GM21515 (cell line): ENCODE results near the gene HAPLN3.
"Not testable (repeated sequence)": the region's sequence is repeated elsewhere in the genome, so short reads cannot be mapped to it uniquely, and the experiment has no call there.

Source experiments
- ATAC-seq: cut with Tn5 transposase; IDR thresholded peaks from one replicate; pipeline ENCODE4 v1.9.1; 2021; ENCODE audit not compliant: unreplicated experiment

The HAPLN3 gene, protein sequence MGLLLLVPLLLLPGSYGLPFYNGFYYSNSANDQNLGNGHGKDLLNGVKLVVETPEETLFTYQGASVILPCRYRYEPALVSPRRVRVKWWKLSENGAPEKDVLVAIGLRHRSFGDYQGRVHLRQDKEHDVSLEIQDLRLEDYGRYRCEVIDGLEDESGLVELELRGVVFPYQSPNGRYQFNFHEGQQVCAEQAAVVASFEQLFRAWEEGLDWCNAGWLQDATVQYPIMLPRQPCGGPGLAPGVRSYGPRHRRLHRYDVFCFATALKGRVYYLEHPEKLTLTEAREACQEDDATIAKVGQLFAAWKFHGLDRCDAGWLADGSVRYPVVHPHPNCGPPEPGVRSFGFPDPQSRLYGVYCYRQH

DNA sequence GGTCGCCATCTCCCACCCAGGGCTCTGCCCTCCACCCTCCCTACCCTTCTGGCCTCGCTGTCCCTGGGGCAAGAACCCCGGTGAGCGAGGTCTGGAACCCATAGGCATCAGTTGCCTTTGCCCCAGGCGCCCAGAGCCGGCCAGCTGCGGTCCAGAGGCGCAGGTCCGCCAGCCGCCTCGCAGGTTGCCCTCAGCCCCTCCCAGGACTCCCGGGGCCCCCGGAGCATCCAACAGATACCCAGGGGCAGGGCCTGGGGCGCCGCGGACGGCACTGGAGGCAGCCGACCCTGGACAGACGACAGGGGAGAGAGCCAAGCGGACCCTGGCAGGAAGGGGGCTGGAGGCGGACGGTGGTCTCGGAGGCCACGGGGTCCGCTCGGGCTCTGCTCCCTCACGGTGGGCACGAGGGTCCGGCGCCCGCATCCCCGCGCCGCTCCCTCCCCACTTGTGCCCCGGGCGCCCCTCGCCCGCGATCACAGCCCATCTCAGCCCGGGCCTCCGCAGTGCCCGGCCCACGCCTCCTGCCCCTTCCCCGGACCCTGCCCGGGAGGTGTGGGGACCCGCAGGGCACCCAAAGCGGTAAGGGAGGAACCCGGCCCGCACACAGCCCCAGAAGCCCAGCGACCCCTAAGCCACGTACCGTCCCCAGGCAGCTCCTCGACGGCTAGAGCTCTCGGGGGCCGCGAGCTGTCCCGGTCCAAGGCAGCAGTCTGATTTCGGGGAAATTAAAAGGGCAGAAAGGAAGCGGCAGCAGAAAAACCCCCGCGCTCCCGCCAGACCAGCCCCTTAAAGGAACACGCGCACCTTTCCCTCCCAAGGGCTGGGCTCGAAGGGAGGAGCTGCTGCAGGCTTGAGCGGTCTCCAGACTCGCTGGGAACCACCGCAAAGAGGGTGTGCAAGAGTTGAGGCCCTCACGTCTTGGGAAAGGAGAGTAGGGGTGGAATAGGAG is at the start of gene HAPLN3:
Gene HAPLN3, minus strand, starts transcription at position 726 of the 949 bp plus-strand sequence. CDS start 8,246 bp downstream, outside the sequence.
- ATAC-seq: peak; percentile 47

DNA sequence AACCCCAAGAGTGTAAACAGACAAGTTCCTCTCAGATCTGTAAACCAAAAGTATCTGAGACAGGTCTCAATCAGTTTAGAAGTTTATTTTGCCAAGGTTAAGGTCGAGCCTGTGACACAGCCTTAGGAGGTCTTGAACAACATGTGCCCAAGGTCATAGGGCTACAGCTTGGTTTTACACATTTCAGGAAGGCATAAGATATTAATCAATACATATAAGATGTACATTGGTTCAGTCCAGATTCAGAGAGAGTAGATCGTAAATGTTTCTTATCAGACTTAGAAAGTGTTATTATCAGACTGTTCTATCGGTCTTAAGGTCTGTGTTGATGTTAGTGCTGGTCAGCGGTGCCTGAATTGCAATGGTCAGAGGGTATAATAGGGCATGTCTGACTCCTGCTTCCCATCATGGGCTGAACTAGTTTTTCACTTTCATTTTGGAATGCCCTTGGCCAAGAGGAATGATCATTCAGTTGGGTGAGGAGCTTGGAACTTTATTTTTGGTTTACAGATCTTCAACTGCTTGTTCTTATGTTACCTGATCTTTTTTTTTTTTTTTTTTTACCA is 44.8 kb upstream of the HAPLN3 start:
- ATAC-seq: no peak

DNA sequence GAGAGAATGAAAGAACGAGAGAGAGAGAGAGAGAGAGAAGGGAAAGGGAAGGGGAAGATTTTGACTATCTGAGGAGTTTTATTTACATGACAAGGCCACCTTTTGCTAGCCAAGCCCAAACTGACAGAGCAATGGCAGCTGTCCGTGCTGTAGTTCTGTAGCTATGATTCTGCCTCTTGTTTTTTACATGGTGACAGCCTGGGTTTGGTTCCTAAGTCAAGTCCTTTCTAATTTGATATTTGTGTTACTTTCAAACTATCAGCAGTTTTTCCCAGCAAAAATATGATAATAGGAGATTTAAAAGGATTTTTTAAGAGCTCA is 44.1 kb upstream of the HAPLN3 start:
- no peak for ATAC-seq

GRCh38 chr15:88938802-88939485 is 43.6 kb upstream of the HAPLN3 start:
- ATAC-seq: no peak

GRCh38 chr15:88934449-88934848 is 39.1 kb upstream of the HAPLN3 start:
- ATAC-seq: not testable (repeated sequence)

DNA sequence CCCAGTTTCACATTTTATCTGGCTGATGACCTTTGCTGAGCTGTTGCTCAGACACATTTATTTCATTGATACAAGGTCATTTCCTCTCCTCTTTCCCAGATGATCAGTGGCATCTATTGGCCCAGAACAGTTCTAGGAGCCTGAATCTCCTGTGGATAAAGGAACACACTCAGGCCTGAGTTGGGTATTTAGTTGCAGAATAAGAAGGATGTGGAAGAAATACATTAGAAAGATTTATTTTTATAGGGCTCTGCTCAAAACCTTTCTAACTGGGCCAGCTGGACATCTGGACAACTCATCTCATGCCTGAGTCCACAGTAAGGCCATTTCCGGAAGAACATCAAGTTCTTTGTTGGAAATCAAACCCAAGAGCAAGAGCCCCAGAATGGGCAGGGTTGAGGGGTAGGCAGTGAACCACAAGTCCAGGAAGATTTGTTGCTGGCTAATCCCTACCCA is 37.6 kb upstream of the HAPLN3 start:
- ATAC-seq: no peak

DNA sequence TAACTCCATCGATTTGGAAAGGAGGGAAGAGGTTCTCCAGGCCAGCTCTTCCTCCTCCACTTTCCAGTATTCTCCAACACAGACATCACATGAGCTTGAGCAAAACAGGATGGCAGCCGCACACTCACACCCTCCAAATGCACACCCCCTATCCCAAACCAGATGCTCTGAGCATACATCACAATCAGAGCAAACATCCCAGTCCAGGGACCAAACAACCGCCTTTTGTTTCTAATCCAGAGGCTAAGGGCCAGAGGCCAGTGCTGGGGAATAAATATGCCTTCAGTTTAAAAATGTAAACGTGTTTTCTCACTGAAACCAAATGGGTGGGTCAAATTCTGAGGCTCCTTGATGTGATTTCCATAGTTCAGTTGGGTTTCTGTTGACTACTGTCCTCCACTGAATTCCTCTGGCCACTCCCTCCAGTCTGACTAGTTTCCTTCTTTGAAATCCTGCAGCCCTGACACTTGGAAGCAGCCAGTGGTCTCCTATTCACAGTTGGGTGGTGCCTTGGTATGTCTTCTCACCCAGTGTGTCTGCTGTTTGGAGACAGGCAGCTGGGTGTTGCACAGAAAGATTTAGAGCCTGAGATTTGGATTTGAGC is 37.0 kb upstream of the HAPLN3 start:
- no peak for ATAC-seq

- no peak for ATAC-seq
Measured at GRCh38 chr15:88930579-88930978, 35.2 kb upstream of the HAPLN3 start.

GRCh38 chr15:88929358-88930098 is 34.2 kb upstream of the HAPLN3 start:
- not testable (repeated sequence) for ATAC-seq

DNA sequence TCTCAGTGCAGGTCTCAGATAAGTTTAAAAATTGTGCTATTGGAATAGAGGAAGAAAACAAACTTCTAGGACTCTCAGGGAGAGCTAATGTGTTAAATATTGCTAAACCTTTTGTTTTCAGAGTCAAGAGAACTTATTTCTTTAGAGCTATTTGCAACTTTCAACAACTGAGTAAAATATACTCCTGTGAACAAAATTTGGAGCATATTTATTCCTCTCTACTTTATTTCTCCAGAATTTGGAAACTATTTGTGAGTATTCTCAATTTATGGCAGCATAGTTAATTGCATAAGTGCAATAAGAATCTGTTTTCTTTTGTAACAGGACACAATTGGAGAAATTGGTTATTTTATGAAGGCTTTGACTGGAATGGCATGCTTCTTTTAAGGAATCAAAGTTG is 32.8 kb upstream of the HAPLN3 start:
- not testable (repeated sequence) for ATAC-seq

GRCh38 chr15:88925648-88926047 is 30.3 kb upstream of the HAPLN3 start:
- not testable (repeated sequence) for ATAC-seq

DNA sequence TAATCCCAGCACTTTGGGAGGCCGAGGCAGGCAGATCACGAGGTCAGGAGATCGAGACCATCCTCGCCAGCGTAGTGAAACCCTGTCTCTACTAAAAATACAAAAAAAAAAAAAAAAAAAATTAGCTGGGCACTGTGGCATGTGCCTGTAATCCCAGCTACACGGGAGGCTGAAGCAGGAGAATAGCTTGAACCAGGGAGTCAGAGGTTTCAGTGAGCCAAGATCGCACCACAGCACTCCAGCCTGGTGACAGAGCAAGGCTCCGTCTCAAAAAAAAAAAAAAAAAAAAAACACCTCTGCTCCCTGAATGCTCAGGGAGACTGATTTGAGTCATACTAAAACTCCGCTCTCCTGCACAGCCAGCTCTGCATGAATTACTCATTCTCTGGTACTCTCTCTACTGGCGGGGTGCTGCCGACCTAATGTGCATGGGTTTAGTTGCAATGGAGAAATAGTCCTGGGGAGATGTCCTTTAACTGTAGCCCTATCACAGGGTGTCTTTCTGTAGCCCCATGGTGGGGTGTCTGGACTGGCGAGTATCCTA is 25.6 kb upstream of the HAPLN3 start:
- peak; percentile 69 for ATAC-seq

DNA sequence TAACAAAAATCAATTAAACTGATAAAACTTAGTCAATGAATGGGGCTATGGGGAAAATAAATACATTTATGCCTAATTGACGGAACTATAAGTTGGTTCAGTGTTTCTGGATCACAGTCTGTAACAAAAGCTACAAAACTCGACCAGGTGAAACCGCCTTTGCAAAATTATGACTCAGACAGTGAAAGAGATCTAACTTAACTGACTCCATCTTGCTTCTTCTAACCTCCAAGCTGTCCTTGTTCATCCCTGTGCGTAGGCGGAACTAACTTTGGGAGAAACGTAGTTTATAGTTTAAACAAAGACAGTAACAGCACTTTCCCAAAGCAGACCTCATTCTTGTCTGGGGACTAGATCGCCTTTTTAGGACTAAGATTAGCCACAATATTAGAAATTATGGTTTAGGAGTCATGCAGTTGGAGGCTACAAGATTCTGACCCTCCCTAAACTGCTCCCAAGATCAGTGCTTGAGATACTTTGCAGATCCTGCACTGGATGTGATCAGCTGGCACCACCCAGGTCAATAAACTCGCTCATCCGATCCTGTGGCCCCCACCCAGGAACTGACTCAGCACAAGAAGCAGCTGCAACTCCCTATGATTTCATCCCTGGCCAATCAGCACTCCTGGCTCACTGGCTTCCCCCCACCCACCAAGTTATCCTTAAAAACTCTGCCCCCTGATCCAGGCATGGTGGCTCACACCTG is 25.0 kb upstream of the HAPLN3 start:
- no peak for ATAC-seq

DNA sequence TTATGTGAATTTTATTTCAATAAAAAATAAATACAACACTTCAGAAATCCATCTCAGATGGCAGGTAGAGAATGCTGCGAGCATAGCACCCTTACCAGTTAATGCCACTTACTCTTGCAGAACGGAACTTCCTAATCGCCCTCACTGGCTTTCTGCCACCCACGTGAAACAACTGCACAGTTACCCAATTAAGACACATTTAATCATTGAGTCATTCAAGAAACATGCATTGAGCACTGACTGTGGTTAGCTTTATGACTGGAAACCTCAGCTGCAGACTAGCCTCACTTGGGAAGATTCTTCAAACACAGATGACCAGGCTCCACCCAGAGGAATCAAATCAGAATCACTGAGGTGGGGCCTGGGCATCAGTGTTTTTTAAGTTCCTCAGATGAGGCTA is 23.4 kb upstream of the HAPLN3 start:
- ATAC-seq: no peak

GRCh38 chr15:88917760-88918159 is 22.4 kb upstream of the HAPLN3 start:
- ATAC-seq: no peak

DNA sequence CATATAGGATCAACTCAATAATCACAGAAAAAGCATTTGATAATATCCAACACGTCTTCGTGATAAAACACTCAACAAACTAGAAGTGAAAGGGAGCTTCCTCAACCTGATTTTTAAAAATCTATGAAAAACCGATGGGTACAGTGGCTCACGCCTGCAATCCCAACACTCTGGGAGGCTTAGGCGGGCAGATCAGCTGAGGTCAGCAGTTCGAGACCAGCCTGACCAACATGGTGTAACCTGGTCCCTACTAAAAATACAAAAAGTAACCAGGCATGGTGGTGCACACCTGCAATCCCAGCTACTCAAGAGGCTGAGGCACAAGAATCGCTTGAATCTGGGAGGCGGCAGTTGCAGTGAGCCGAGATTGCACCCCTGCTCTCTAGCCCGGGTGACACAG is 20.0 kb upstream of the HAPLN3 start:
- no peak for ATAC-seq

DNA sequence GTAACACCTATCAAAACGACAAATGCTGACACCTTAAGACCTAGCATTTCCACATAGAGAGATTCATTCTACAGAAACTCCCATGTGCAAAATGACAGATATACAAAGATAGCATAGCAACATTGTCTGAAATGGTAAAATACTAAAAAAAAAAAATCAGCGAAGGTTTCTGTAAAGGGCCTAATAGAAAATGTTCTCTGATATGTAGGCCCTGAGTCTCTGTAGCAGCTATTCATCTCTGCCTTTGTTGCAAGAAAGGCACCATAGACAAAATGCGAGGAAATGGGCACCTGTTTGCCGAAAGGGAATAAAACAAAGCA is 18.5 kb upstream of the HAPLN3 start:
- ATAC-seq: no peak

- ATAC-seq: peak; percentile 72
Measured at GRCh38 chr15:88913017-88913849, 17.9 kb upstream of the HAPLN3 start, which contains the start of gene MFGE8. Gene MFGE8, minus strand, starts transcription at chr15:88913379. Its CDS starts 60 bp downstream, at chr15:88913319.
